SK-N-SH (cell line): ENCODE results near the gene GGT7. TPM values are rescaled to one million over a fixed set of nuclear protein-coding genes. Genes with fewer than 3 reads are reported as not detected.

Experiments used
- CTCF ChIA-PET: fragments of 300-600, 350-600 bp; formaldehyde crosslinking; extraction: SDS; loops from one replicate; lab custom pipeline; 2021; lab: Yijun Ruan, JAX
- POLR2A ChIA-PET: fragments of 350-600 bp; sonication (Branson Sonifier 250); formaldehyde crosslinking; extraction: SDS; loops from one replicate; lab custom pipeline; 2020; ENCODE audit warnings: antibody characterized with exemption, inconsistent platforms; lab: Yijun Ruan, JAX
- DNase-seq: peaks from one replicate; pipeline ENCODE4 v3.0.0; 2012
- H2AFZ ChIP-seq: fragments of 200-600 bp; sonication (generic); 2 replicates; pipeline ENCODE4 v1.8.1; 2016; ENCODE audit warnings: antibody characterized with exemption, mild to moderate bottlenecking, low read depth
- H3F3A ChIP-seq: fragments of 200-600 bp; sonication (generic); replicated peaks from 2 replicates; pipeline ENCODE3; 2016; ENCODE audit warnings: antibody characterized with exemption, mild to moderate bottlenecking; ENCODE audit not compliant: insufficient read depth
- H3K27ac ChIP-seq, 2 experiments: fragments of 200-500 bp in 1 of 2; fragments of 200-600 bp in 1 of 2; sonication (Bioruptor generic) in 1 of 2; sonication (generic), shearing (Covaris generic) in 1 of 2; 2 replicates each; pipeline versions ENCODE4 v1.5.1 to v1.6.1; 2014 to 2016; ENCODE audit warnings: low read depth in 2 of 2, inconsistent platforms in 1 of 2, low read length in 1 of 2, mild to moderate bottlenecking in 1 of 2, mixed read lengths in 1 of 2
- H3K27me3 ChIP-seq: fragments of 200-600 bp; sonication (generic), shearing (Covaris generic); 2 replicates; pipeline ENCODE4 v1.6.1; 2016; ENCODE audit warnings: mixed run types; ENCODE audit not compliant: insufficient read depth
- H3K36me3 ChIP-seq, 2 experiments: fragments of 200-500 bp in 1 of 2; fragments of 200-600 bp in 1 of 2; sonication (Bioruptor generic) in 1 of 2; sonication (generic) in 1 of 2; replicated peaks in 1 of 2; 2 replicates each; pipeline versions ENCODE3 to v1.5.1; 2014 to 2016; ENCODE audit warnings: low read length in 1 of 2, mild to moderate bottlenecking in 1 of 2; ENCODE audit not compliant: insufficient read depth in 2 of 2, control insufficient read depth in 1 of 2
- H3K4me1 ChIP-seq, 2 experiments: fragments of 200-500 bp in 1 of 2; fragments of 200-600 bp in 1 of 2; sonication (Bioruptor generic) in 1 of 2; sonication (generic), shearing (Covaris generic) in 1 of 2; 2 replicates each; pipeline versions ENCODE4 v1.5.1 to v1.6.1; 2014 to 2016; ENCODE audit warnings: low read depth in 1 of 2, low read length in 1 of 2, mixed run types in 1 of 2; ENCODE audit not compliant: insufficient read depth in 2 of 2, control insufficient read depth in 1 of 2
- H3K4me2 ChIP-seq: fragments of 200-600 bp; sonication (generic), shearing (Covaris generic); 2 replicates; pipeline ENCODE4 v1.6.1; 2017; ENCODE audit warnings: mixed run types
- H3K4me3 ChIP-seq, 2 experiments: fragments of 200-500 bp in 1 of 2; fragments of 200-600 bp in 1 of 2; sonication (Bioruptor generic) in 1 of 2; sonication (generic), shearing (Covaris generic) in 1 of 2; 2 replicates each; pipeline versions ENCODE4 v1.5.1 to v1.8.1; 2014 to 2016; ENCODE audit warnings: low read depth in 2 of 2, inconsistent platforms in 1 of 2, low read length in 1 of 2, mild to moderate bottlenecking in 1 of 2, mixed read lengths in 1 of 2, moderate library complexity in 1 of 2
- H3K79me2 ChIP-seq: fragments of 200-600 bp; sonication (generic); 2 replicates; pipeline ENCODE4 v1.8.1; 2017; ENCODE audit warnings: mild to moderate bottlenecking; ENCODE audit not compliant: insufficient read depth
- H3K9ac ChIP-seq: fragments of 200-600 bp; sonication (generic); 2 replicates; pipeline ENCODE4 v1.6.1; 2017; ENCODE audit warnings: mixed run types
- H3K9me2 ChIP-seq: fragments of 200-600 bp; sonication (generic); 2 replicates; pipeline ENCODE4 v1.6.1; 2017; ENCODE audit warnings: mixed run types
- H3K9me3 ChIP-seq: fragments of 200-600 bp; sonication (generic); 2 replicates; pipeline ENCODE4 v1.6.1; 2017; ENCODE audit warnings: mixed run types, mild to moderate bottlenecking, moderate library complexity
- H4K20me1 ChIP-seq: fragments of 200-600 bp; sonication (generic); 2 replicates; pipeline ENCODE4 v1.6.1; 2017; ENCODE audit warnings: mild to moderate bottlenecking, mixed run types; ENCODE audit not compliant: insufficient read depth
- CTCF ChIP-seq: fragments of 200-600 bp; sonication (generic); IDR thresholded peaks from 2 replicates; pipeline ENCODE4 v1.6.1; 2017; ENCODE audit warnings: antibody characterized with exemption, mild to moderate bottlenecking, moderate library complexity
- EZH2phosphoT487 ChIP-seq: fragments of 200-600 bp; sonication (generic); IDR thresholded peaks from 2 replicates; pipeline ENCODE4 v1.6.1; 2017; ENCODE audit warnings: low read depth, mixed run types, mild to moderate bottlenecking, antibody characterized with exemption, moderate library complexity, borderline replicate concordance
- FOXJ3 ChIP-seq: sonication (generic); formaldehyde crosslinking; IDR thresholded peaks from 2 replicates; pipeline ENCODE4 v1.5.1; 2020; ENCODE audit warnings: mild to moderate bottlenecking, missing genetic modification reagents
- GABPA ChIP-seq: IDR thresholded peaks from 2 replicates; pipeline ENCODE4 v1.4.0; 2012; ENCODE audit warnings: low read depth, mild to moderate bottlenecking
- MXI1 ChIP-seq: IDR thresholded peaks from 2 replicates; pipeline ENCODE4 v1.6.1; 2012; ENCODE audit warnings: mild to moderate bottlenecking, low read depth, low read length, improper control_type of control experiment
- POLR2AphosphoS5 ChIP-seq: IDR thresholded peaks from 2 replicates; pipeline ENCODE4 v1.6.1; 2012; ENCODE audit warnings: low read depth, low read length
- RAD21 ChIP-seq: IDR thresholded peaks from 2 replicates; pipeline ENCODE4 v1.6.1; 2012; ENCODE audit warnings: mild to moderate bottlenecking, low read length
- REST ChIP-seq: IDR thresholded peaks from 2 replicates; pipeline ENCODE4 v1.6.1; 2012; ENCODE audit warnings: mild to moderate bottlenecking, low read depth, low read length, moderate library complexity
- RXRA ChIP-seq: IDR thresholded peaks from 2 replicates; pipeline ENCODE4 v1.4.0; 2012; ENCODE audit warnings: low read depth, mild to moderate bottlenecking, borderline replicate concordance
- TAF1 ChIP-seq: IDR thresholded peaks from 2 replicates; pipeline ENCODE4 v1.6.1; 2012; ENCODE audit warnings: low read depth, mild to moderate bottlenecking, low read length, moderate library complexity, borderline replicate concordance
- TEAD4 ChIP-seq: IDR thresholded peaks from 2 replicates; pipeline ENCODE4 v1.4.0; 2012; ENCODE audit warnings: mild to moderate bottlenecking, borderline replicate concordance; ENCODE audit not compliant: insufficient read depth
- YY1 ChIP-seq: IDR thresholded peaks from 2 replicates; pipeline ENCODE4 v1.4.0; 2012; ENCODE audit warnings: low read depth, mild to moderate bottlenecking
- WGBS: methylation state at CpG from one replicate; pipeline ENCODE4 v1.1.6; 2017; ENCODE audit warnings: low lambda C conversion rate; 5-methylcytosine and 5-hydroxymethylcytosine counted together
- polyA plus RNA-seq, 3 experiments: library from polyadenylated mRNA; depleted of rRNA; stranded (reverse); fragments of >200 nt; gene quantifications; 2 replicates each; pipeline ENCODE4 v1.2.3, GENCODE V29; 2012
- TF ChIP-seq, protein P1 (sequence below): IDR thresholded peaks from 2 replicates; pipeline ENCODE4 v1.4.0; 2012; ENCODE audit warnings: low read depth, borderline replicate concordance
- TF ChIP-seq, protein P2 (sequence below): IDR thresholded peaks from 2 replicates; pipeline ENCODE4; 2012

The GGT7 gene
- polyA plus RNA-seq, 1 of the 3 experiments (the other 2 are of a cell fraction), result 22.5 TPM

DNA sequence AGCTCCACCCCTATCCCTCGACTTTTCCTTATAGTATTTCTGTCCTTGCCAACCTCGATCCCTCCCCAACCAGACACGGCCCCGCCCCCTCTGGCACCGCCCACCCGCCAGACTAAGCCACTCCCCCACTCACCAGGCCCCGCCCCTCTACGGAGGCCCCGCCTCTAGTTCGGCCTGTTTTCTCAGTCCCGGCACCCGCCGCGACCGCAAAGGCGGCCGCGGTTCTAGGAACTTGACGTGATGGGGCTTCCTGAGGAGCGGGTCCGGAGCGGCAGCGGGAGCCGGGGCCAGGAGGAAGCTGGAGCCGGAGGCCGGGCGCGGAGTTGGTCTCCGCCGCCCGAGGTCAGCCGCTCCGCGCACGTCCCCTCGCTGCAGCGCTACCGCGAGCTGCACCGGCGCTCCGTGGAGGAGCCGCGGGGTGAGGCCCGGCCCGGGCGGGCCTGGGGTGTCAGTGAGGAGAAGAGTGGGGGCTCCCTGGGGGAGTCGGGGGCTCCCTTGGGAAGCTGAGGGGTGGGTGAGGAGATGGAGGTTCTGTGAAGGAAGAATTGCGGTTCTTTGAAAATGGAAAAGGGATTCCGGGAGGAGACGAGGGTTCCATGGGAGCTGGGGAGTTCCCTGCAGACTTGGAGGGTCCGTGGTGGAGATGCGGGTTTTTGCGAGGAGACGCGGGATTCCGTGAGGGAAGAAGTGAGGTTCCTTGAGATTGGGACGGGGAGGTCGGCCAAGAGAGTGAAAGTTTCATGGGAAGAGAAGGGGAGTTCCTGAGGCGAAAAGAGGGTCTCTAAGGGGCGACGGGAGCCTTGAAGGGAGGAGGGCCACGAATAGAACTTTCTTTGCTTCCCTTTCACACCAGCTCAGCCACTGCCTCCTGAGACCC, 4.0 kb upstream of the GGT7 start, which contains the start of gene ACSS2:
Gene ACSS2, plus strand, starts transcription at position 207 of the 877 bp plus-strand sequence. Its CDS starts 34 bp downstream, at position 241.
- peaks cover 7% of the 10 kb centered on the region for H3F3A ChIP-seq
- DNase-seq, result no peak
- no peaks in the 10 kb centered on the region for H3K27me3 ChIP-seq
- POLR2A ChIA-PET, result interaction anchor here (0.5 to 1.7 kb wide), 6 partner anchors 12 to 213 kb away, joined by 3 to 4 read pairs (median 3); partner anchors contain the start of genes GSS, MYH7B and NCOA6
- H3K36me3 ChIP-seq, result no peaks in the 10 kb centered on the region
- TF ChIP-seq TAF1 (peak; percentile 73), CTCF (no peak), POLR2AphosphoS5 (peak; percentile 89)
- TF ChIP-seq, protein P1, sequence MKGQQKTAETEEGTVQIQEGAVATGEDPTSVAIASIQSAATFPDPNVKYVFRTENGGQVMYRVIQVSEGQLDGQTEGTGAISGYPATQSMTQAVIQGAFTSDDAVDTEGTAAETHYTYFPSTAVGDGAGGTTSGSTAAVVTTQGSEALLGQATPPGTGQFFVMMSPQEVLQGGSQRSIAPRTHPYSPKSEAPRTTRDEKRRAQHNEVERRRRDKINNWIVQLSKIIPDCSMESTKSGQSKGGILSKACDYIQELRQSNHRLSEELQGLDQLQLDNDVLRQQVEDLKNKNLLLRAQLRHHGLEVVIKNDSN, result no peak
- TF ChIP-seq, all 33 proteins: peak for 2
- CTCF ChIA-PET, result interaction anchor here (0.8 to 6.1 kb wide), 10 partner anchors 10 to 332 kb away, joined by 3 to 61 read pairs (median 6); partner anchors contain the start of genes GSS and MYH7B
- Histone ChIP-seq H2AFZ (peak within 1 kb of the TSS; percentile 91), H3K4me3 (peak within 1 kb of the TSS; percentile 64 to 79), H3K9me3 (no peaks in the 10 kb centered on the region), H3K9me2 (no peaks in the 10 kb centered on the region), H3K4me1 (peaks cover 0 to 19% of the 10 kb centered on the region in 2 experiments; a peak in 2 of 4 replicates), H4K20me1 (no peaks in the 10 kb centered on the region), H3K27ac (peak within 1 kb of the TSS in 1 of 2 experiments; percentile 39; a peak in 1 of 4 replicates), H3K4me2 (peak within 1 kb of the TSS; percentile 75), H3K9ac (peak within 1 kb of the TSS; percentile 85), H3K79me2 (peaks cover 20% of the 10 kb centered on the region; the same call in 1 of the 2 replicates)
- 3% methylated on average over 53 of the region's 63 CpGs for WGBS

DNA sequence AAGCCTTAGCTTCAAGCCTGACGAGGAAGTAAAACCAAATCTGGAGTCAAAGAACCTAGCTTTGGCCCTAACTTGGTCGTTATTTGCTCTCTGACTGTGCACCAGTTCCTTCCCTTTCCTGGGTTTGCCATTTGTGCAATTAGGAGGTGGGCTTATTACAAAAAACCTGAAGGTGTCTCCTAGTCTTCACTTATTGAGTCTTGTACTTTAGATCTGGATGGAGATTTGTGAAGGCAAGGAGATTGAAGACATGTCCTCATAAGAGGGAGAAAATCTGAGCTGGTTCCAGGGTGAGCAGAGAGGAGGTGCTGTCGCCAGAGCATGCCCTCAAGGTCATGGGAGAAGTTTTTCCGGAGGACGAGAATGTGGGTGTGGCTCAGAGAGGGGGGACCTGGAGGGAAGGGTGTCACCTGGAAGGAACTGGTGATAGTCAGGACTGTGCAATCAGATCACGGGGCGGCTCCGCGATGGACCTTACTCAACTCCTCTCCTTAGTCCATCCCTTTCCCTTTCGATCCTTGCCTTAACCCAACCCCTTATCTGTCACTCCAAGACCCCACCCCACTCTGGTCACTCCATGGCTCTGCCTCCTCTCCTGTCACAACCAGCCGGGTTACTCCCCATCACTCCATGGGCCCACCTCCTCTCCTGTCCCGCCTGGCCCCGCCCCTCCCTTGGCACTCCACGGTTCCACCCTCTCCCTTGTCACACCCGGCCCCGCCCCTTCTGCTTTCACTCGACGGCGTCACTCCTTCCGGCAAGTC, 3.2 kb upstream of the GGT7 start:
- H3K27ac ChIP-seq, result no peak overlapping the region
- WGBS, result 30% methylated on average over 20 of the region's 20 CpGs
- H3K4me2 ChIP-seq, result 0 out of 2 replicates have a peak overlapping the region, but pooled peaks have one; percentile 9
- CTCF ChIA-PET, result interaction anchor here (0.8 to 6.1 kb wide), 11 partner anchors 10 to 333 kb away, joined by 3 to 61 read pairs (median 7); partner anchors contain the start of genes GSS and MYH7B
- H3K9me2 ChIP-seq, result no peaks in the 10 kb centered on the region
- H3K4me1 ChIP-seq, result peaks cover 0 to 25% of the 10 kb centered on the region in 2 experiments; a peak in 2 of 4 replicates
- peak; percentile 39; the same call in 1 of the 2 replicates for TF ChIP-seq MXI1
- TF ChIP-seq, protein P2, sequence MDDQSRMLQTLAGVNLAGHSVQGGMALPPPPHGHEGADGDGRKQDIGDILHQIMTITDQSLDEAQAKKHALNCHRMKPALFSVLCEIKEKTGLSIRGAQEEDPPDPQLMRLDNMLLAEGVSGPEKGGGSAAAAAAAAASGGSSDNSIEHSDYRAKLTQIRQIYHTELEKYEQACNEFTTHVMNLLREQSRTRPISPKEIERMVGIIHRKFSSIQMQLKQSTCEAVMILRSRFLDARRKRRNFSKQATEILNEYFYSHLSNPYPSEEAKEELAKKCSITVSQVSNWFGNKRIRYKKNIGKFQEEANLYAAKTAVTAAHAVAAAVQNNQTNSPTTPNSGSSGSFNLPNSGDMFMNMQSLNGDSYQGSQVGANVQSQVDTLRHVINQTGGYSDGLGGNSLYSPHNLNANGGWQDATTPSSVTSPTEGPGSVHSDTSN, result 0 out of 2 replicates have a peak, but pooled peaks have one; percentile 2
- no peak for TF ChIP-seq TEAD4
- TF ChIP-seq RAD21, result no peak
- no peak for TF ChIP-seq EZH2phosphoT487
- TF ChIP-seq FOXJ3, result no peak
- no peak for TF ChIP-seq YY1
- TF ChIP-seq RXRA, result no peak
- no peak for TF ChIP-seq GABPA
- TF ChIP-seq REST, result no peak
- H4K20me1 ChIP-seq, result no peaks in the 10 kb centered on the region
- peaks cover 20% of the 10 kb centered on the region; the same call in 1 of the 2 replicates for H3K79me2 ChIP-seq
- no peaks in the 10 kb centered on the region for H3K36me3 ChIP-seq
- peaks cover 7% of the 10 kb centered on the region for H3F3A ChIP-seq
- H3K27me3 ChIP-seq, result no peaks in the 10 kb centered on the region
- H3K9ac ChIP-seq, result no peak overlapping the region
- peak overlapping the region; percentile 56 for H2AFZ ChIP-seq
- peak overlapping the region; percentile 5 to 64; a peak in 3 of 4 replicates for H3K4me3 ChIP-seq
- peak; percentile 96 for DNase-seq
- POLR2A ChIA-PET, result interaction anchor here (0.7 to 1.7 kb wide), 3 partner anchors 13 to 80 kb away, joined by 3 to 4 read pairs (median 3); partner anchors contain the start of genes GSS, MYH7B and NCOA6
- H3K9me3 ChIP-seq, result no peaks in the 10 kb centered on the region
